K562 (cell line): Measurements from ENCODE around the gene ZBTB9. TPM values are rescaled to one million over a fixed set of nuclear protein-coding genes. Genes with fewer than 3 reads are reported as not detected.

Experiments
- ARID1B ChIP-seq: fragments of 450-650 bp; IDR thresholded peaks from 2 replicates; pipeline ENCODE4 v1.6.1; 2016; ENCODE audit warnings: antibody characterized with exemption, mild to moderate bottlenecking, inconsistent platforms
- CSDE1 ChIP-seq, 2 experiments: fragments of 450-650 bp; IDR thresholded peaks; 2 replicates each; pipeline ENCODE4 v1.6.1; 2016; ENCODE audit warnings: mild to moderate bottlenecking in 1 of 2
- HDAC1 ChIP-seq, 2 experiments: fragments of 450-650 bp; IDR thresholded peaks; 2 replicates each; pipeline ENCODE4 v1.6.1; 2016 to 2017; ENCODE audit warnings: inconsistent platforms in 1 of 2, mild to moderate bottlenecking in 1 of 2, moderate library complexity in 1 of 2
- KAT7 ChIP-seq: sonication (generic); formaldehyde crosslinking; IDR thresholded peaks from 2 replicates; pipeline ENCODE4 v1.8.0; 2022; ENCODE audit warnings: missing genetic modification reagents, mild to moderate bottlenecking, borderline replicate concordance
- PML ChIP-seq: IDR thresholded peaks from 2 replicates; pipeline ENCODE4 v1.6.1; 2012; ENCODE audit warnings: low read length, inconsistent platforms
- RFX1 ChIP-seq: fragments of 450-650 bp; IDR thresholded peaks from 2 replicates; pipeline ENCODE4 v1.6.1; 2016; ENCODE audit warnings: mild to moderate bottlenecking, moderate library complexity
- SRF ChIP-seq, 2 experiments: fragments of 250-450, 450-650 bp in 1 of 2; sonication (Bioruptor Pico) in 1 of 2; sonication (generic) in 1 of 2; formaldehyde crosslinking; IDR thresholded peaks; 2 replicates each; pipeline versions ENCODE4 v1.5.0 to v1.5.1; 2020 to 2022; ENCODE audit warnings: mild to moderate bottlenecking in 1 of 2, missing genetic modification reagents in 1 of 2
- ZNF274 ChIP-seq: IDR thresholded peaks from 2 replicates; pipeline ENCODE4 v1.6.1; 2011; ENCODE audit warnings: low read depth, mild to moderate bottlenecking, low read length, moderate library complexity, borderline replicate concordance
- ZNF316 ChIP-seq: fragments of 450-650 bp; IDR thresholded peaks from 2 replicates; pipeline ENCODE4 v1.6.1; 2016
- ZNF444 ChIP-seq: fragments of 250-450 bp; sonication (Bioruptor Pico); IDR thresholded peaks from 2 replicates; pipeline ENCODE4 v1.4.0; 2020; ENCODE audit warnings: mild to moderate bottlenecking, moderate library complexity
- ZNF699 ChIP-seq: fragments of 250-450 bp; sonication (Bioruptor Pico); IDR thresholded peaks from 2 replicates; pipeline ENCODE4 v1.8.0; 2021; ENCODE audit warnings: mild to moderate bottlenecking, moderate library complexity; ENCODE audit not compliant: insufficient replicate concordance
- ZNF780A ChIP-seq: fragments of 250-450 bp; sonication (Bioruptor Pico); IDR thresholded peaks from 2 replicates; pipeline ENCODE4 v1.5.0; 2021; ENCODE audit warnings: mild to moderate bottlenecking
- polyA plus RNA-seq, 8 experiments: library from polyadenylated mRNA; depleted of rRNA in 4 of 8; stranded (reverse) in 5 of 8; unstranded in 3 of 8; fragments of >200 nt; fragmentation: Nextera tagmentation in 2 of 8; fragmentation: Illumina TruSeq in 1 of 8; extraction: Ambion mirVana in 2 of 8; extraction: Trizol in 1 of 8; gene quantifications; 2 replicates each; pipeline versions ENCODE4 v1.2.1 to v1.2.3, GENCODE V29; 2011 to 2014; ENCODE audit warnings: inconsistent platforms in 1 of 8, missing spikeins in 1 of 8
- total RNA-seq, 7 experiments: library from RNA; depleted of rRNA in 6 of 7; stranded (reverse); fragments of >200 nt in 6 of 7; fragmentation: Illumina TruSeq in 2 of 7; extraction: Trizol in 2 of 7; gene quantifications; 2 replicates each; pipeline versions ENCODE4 v1.2.1 to v1.2.3, GENCODE V29; 2011 to 2021; ENCODE audit warnings: low replicate concordance in 1 of 7
- TF ChIP-seq, protein P1 (sequence below), 2 experiments: fragments of 450-650 bp in 1 of 2; sonication (generic) in 1 of 2; formaldehyde crosslinking in 1 of 2; IDR thresholded peaks; 2 replicates each; pipeline versions ENCODE4 v1.7.1 to v1.9.0; 2016 to 2022; ENCODE audit warnings: inconsistent platforms in 1 of 2, mild to moderate bottlenecking in 1 of 2, missing genetic modification reagents in 1 of 2
- TF ChIP-seq, protein P2 (sequence below): fragments of 450-650 bp; formaldehyde crosslinking; IDR thresholded peaks from 2 replicates; pipeline ENCODE4 v1.4.0; 2022; ENCODE audit warnings: mild to moderate bottlenecking, moderate library complexity
- TF ChIP-seq, protein P3 (sequence below): fragments of 450-650 bp; IDR thresholded peaks from 2 replicates; pipeline ENCODE4 v1.7.0; 2016; ENCODE audit warnings: borderline replicate concordance

ZBTB9 gene
- total and polyA plus RNA-seq, 9 of the 15 experiments (the other 6 are each of a cell fraction or from before 2014, with no cell fraction given): 1.9 to 19.5 (median 10.4) TPM

DNA sequence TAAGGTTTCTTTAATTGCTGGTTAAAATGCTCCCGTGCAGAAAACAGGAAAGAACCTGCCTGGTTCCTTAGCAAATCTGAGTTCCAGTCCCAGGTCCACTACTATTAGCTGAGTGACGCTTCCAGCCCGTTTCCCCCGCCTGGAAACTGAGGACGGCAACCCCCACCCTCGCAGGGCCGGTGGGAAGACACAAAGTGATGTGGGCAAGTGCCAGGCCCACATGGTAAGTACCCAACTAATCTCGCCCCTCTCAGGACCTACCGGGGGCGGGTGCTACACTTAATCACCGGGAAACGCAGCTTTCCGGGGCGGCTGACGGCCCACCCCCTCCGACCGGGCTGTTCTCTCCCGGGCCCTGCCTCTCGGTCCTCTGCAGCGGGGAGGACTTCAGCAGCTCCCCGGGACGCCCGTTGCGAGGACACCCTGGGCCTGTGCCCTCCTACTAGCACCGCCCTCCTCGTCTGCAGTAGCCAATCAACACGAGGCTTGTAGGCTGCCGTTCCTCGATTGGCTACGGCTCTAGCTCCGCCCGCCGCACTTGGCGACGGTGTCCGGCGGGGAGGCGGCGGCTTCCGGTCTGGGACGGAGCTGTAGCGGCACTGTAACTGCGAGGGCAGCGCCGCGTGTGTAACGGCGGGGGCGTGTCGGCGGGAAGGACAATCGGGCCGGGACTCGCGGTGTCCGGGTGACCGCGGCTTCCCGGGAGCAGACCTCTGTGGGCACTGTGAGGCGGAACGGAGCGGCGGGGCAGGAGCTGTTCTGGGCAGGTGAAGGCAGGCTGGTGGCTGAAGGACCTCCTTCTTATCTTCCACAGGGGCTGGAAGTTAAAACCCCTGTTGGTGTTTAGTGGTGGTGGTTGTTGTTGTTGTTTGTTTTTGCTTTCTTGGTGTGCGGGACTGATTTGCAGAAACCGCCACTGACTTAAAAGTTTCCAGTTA, at the start of gene ZBTB9 (continued):
- no peak for TF ChIP-seq ZNF274
- TF ChIP-seq ZNF444 (CRISPR knock-in tag): no peak
- TF ChIP-seq RFX1: peak; percentile 82
- no peak for TF ChIP-seq CSDE1 (IDR thresholded peaks at IDR 0.05)
- TF ChIP-seq ARID1B: peak; percentile 38; the same call in 1 of the 2 replicates
- TF ChIP-seq, protein P1, sequence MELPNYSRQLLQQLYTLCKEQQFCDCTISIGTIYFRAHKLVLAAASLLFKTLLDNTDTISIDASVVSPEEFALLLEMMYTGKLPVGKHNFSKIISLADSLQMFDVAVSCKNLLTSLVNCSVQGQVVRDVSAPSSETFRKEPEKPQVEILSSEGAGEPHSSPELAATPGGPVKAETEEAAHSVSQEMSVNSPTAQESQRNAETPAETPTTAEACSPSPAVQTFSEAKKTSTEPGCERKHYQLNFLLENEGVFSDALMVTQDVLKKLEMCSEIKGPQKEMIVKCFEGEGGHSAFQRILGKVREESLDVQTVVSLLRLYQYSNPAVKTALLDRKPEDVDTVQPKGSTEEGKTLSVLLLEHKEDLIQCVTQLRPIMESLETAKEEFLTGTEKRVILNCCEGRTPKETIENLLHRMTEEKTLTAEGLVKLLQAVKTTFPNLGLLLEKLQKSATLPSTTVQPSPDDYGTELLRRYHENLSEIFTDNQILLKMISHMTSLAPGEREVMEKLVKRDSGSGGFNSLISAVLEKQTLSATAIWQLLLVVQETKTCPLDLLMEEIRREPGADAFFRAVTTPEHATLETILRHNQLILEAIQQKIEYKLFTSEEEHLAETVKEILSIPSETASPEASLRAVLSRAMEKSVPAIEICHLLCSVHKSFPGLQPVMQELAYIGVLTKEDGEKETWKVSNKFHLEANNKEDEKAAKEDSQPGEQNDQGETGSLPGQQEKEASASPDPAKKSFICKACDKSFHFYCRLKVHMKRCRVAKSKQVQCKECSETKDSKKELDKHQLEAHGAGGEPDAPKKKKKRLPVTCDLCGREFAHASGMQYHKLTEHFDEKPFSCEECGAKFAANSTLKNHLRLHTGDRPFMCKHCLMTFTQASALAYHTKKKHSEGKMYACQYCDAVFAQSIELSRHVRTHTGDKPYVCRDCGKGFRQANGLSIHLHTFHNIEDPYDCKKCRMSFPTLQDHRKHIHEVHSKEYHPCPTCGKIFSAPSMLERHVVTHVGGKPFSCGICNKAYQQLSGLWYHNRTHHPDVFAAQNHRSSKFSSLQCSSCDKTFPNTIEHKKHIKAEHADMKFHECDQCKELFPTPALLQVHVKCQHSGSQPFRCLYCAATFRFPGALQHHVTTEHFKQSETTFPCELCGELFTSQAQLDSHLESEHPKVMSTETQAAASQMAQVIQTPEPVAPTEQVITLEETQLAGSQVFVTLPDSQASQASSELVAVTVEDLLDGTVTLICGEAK (IDR thresholded peaks at IDR 0.05): peak; percentile 96
- TF ChIP-seq, protein P1 (CRISPR knock-in tag; IDR thresholded peaks at IDR 0.05): no peak
- TF ChIP-seq ZNF699 (CRISPR knock-in tag): no peak
- TF ChIP-seq, protein P2, sequence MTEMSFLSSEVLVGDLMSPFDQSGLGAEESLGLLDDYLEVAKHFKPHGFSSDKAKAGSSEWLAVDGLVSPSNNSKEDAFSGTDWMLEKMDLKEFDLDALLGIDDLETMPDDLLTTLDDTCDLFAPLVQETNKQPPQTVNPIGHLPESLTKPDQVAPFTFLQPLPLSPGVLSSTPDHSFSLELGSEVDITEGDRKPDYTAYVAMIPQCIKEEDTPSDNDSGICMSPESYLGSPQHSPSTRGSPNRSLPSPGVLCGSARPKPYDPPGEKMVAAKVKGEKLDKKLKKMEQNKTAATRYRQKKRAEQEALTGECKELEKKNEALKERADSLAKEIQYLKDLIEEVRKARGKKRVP (CRISPR knock-in tag): peak; percentile 37; the same call in 1 of the 2 replicates
- TF ChIP-seq HDAC1 (IDR thresholded peaks at IDR 0.05): peak; percentile 58 to 98; a peak in 3 of 4 replicates
- TF ChIP-seq KAT7 (CRISPR knock-in tag): peak; percentile 91; the same call in 1 of the 2 replicates
- peak; percentile 67; the same call in 1 of the 2 replicates for TF ChIP-seq PML
- TF ChIP-seq, protein P3, sequence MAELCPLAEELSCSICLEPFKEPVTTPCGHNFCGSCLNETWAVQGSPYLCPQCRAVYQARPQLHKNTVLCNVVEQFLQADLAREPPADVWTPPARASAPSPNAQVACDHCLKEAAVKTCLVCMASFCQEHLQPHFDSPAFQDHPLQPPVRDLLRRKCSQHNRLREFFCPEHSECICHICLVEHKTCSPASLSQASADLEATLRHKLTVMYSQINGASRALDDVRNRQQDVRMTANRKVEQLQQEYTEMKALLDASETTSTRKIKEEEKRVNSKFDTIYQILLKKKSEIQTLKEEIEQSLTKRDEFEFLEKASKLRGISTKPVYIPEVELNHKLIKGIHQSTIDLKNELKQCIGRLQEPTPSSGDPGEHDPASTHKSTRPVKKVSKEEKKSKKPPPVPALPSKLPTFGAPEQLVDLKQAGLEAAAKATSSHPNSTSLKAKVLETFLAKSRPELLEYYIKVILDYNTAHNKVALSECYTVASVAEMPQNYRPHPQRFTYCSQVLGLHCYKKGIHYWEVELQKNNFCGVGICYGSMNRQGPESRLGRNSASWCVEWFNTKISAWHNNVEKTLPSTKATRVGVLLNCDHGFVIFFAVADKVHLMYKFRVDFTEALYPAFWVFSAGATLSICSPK: peak; percentile 69; the same call in 1 of the 2 replicates
- TF ChIP-seq SRF (CRISPR knock-in tag; IDR thresholded peaks at IDR 0.05): peak in 1 of 2 experiments; percentile 76; a peak in 2 of 4 replicates
- no peak for TF ChIP-seq ZNF316
- no peak for TF ChIP-seq ZNF780A (CRISPR knock-in tag)
